Chondrocyte (in vitro differentiated cells): ENCODE measurements around the gene CSNK1D. TPM values are rescaled to one million over a fixed set of nuclear protein-coding genes. Genes with fewer than 3 reads are reported as not detected.

Source experiments
- DNase-seq: peaks from one replicate; pipeline ENCODE4 v3.0.0; 2021; ENCODE audit warnings: mixed read lengths, low spot score
- H3K27ac Mint-ChIP-seq: one replicate; pipeline ENCODE4 v1.8.0; 2021; ENCODE audit warnings: mild to moderate bottlenecking, moderate library complexity, mixed read lengths; ENCODE audit not compliant: unreplicated experiment
- H3K27me3 Mint-ChIP-seq: 2 replicates; pipeline ENCODE4 v1.8.0; 2021; ENCODE audit warnings: low read depth, mixed read lengths
- H3K36me3 Mint-ChIP-seq: 2 replicates; pipeline ENCODE4 v1.8.0; 2021; ENCODE audit warnings: low read depth, mixed read lengths
- H3K4me1 Mint-ChIP-seq: 2 replicates; pipeline ENCODE4 v1.8.0; 2021; ENCODE audit warnings: low read depth, mild to moderate bottlenecking, mixed read lengths
- H3K4me3 Mint-ChIP-seq: one replicate; pipeline ENCODE4 v1.8.0; 2021; ENCODE audit warnings: mild to moderate bottlenecking, moderate library complexity, mixed read lengths; ENCODE audit not compliant: unreplicated experiment
- H3K9me3 Mint-ChIP-seq: 2 replicates; pipeline ENCODE4 v1.8.0; 2021; ENCODE audit warnings: low read depth, mixed read lengths
- total RNA-seq: library from RNA; stranded (reverse); gene quantifications from 3 replicates; pipeline ENCODE4 v1.2.1, GENCODE V29; 2021
- TF ChIP-seq, protein P1 (sequence below): fragments of 200-600 bp; sonication (generic); IDR thresholded peaks from 2 replicates; pipeline ENCODE4 v1.5.0; 2021; ENCODE audit warnings: antibody characterized with exemption, mild to moderate bottlenecking, moderate library complexity

The CSNK1D gene
- total RNA-seq, 1 donor from 2014 or later = 93.0 TPM

DNA sequence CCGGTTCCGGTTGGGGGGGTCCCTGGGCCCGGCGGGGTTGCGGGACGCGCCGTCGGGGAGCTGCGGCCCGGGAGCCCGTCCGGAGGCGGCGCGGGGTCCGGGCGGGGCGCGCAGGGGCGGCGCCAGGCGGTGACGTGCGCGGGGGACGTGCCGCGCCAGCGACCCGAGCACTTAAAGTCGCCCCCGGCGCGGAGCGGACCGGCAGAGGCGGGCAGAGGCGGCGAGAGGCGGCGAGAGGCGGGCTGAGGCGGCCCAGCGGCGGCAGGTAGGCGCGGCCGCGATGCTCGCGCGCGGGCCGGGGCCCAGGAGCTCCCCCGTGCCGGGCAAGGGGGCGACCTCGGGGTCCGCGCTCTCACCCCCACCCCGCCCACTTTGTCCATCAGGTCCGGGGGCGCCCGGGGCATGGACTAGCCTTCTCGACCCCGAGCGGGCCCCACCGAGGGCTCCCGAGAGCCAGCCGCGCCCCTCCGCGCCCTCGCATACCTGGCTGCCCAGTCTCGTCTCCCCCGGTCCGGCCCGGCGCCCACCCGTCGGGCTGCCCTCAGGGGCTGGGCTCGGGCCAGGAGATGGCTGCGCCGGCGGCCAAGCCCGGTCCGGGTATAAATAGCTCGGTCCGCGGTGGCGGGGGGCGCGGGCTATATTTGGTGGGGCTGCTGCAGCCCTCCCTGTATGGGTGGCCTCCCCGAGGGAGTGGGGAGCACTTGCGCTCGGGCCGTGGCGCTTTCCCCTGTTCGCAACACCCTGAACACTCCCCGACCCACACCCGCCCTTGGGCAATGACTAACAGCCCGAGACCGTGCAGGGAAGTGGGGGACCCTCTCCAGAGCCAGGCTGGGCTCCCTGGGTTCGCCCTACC is 44.4 kb downstream of the CSNK1D start, which contains the start of gene SLC16A3:
SLC16A3 (plus strand) TSS at position 201 of the 856 bp plus-strand sequence. CDS start 6,967 bp downstream, outside the sequence.
- Mint-ChIP-seq H3K27ac (peak within 1 kb of the TSS; percentile 88), H3K36me3 (no peaks in the 10 kb centered on the region), H3K4me3 (peak within 1 kb of the TSS; percentile 85), H3K4me1 (peaks cover 9% of the 10 kb centered on the region), H3K9me3 (no peaks in the 10 kb centered on the region), H3K27me3 (no peaks in the 10 kb centered on the region)
- TF ChIP-seq, protein P1, sequence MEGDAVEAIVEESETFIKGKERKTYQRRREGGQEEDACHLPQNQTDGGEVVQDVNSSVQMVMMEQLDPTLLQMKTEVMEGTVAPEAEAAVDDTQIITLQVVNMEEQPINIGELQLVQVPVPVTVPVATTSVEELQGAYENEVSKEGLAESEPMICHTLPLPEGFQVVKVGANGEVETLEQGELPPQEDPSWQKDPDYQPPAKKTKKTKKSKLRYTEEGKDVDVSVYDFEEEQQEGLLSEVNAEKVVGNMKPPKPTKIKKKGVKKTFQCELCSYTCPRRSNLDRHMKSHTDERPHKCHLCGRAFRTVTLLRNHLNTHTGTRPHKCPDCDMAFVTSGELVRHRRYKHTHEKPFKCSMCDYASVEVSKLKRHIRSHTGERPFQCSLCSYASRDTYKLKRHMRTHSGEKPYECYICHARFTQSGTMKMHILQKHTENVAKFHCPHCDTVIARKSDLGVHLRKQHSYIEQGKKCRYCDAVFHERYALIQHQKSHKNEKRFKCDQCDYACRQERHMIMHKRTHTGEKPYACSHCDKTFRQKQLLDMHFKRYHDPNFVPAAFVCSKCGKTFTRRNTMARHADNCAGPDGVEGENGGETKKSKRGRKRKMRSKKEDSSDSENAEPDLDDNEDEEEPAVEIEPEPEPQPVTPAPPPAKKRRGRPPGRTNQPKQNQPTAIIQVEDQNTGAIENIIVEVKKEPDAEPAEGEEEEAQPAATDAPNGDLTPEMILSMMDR = no peak
- DNase-seq = no peak

DNA sequence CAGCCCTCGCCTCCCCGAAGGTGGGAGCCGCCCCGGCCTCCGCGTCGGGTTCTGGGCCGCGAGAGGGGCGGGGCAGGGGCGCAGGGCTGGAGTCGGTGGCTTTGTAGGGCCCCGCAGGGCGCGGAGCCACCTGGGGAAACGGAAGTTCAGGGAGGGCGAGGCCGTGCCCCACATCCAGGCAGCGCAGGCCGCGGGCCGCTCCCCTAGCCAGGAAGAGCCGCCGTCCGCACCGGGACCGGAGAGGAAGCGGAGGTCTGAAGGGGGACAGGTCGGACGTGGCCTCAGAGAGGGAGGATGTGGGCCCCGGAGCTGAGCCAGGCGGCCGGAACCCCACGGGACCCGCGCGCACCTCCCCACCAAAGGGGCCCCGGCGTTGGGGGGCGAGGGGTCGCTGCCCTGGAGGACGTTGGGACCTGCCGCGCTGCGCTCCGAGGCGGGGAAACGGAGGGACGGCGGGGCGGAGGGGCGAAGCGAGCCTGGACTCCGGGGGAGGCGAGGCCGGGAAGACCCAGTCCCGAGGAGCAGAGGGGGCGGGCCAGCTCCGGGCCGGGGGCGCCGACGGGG is 45.1 kb downstream of the CSNK1D start:
- H3K9me3 Mint-ChIP-seq = no peaks in the 10 kb centered on the region
- H3K27ac Mint-ChIP-seq = peak overlapping the region; percentile 5
- H3K4me3 Mint-ChIP-seq = peak overlapping the region; percentile 51
- TF ChIP-seq, protein P1 = no peak
- DNase-seq = no peak
- no peaks in the 10 kb centered on the region for H3K27me3 Mint-ChIP-seq
- peaks cover 6% of the 10 kb centered on the region for H3K4me1 Mint-ChIP-seq
- H3K36me3 Mint-ChIP-seq = no peaks in the 10 kb centered on the region

DNA sequence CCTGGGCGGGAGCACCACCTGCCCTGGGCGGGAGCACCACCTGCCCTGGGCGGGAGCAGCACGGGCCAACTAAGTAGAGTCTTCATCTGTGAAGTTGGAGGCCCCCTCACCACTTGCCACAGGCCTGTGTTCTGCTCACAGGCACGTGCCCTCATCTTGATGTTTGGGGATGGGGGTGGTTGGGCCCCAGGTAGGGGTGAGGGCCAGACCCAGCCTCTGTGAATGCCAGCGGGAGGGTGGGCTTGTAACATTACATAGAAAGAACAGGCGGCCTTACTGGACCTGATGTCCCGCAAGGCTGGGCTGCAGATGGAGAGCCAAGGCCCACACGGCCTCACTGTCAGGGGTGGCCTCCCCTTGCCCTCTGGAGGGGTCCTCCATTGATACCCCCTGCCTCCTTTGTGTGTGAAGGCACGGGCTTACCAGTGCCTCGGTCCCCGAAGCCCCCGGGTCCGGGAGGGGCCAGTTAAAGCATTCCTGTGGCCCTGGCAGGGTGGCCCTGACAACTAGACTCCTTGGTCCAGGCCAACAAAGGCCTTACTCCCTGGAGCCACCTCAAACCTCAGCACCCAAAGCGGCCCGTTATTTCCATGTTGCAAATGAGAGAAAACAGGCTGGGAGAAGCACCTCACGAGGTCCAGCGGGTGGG is 45.7 kb downstream of the CSNK1D start:
- no peaks in the 10 kb centered on the region for H3K27me3 Mint-ChIP-seq
- H3K4me3 Mint-ChIP-seq = peak overlapping the region; percentile 51
- TF ChIP-seq, protein P1 = no peak
- H3K4me1 Mint-ChIP-seq = peaks cover 6% of the 10 kb centered on the region
- H3K27ac Mint-ChIP-seq = no peak overlapping the region
- DNase-seq = no peak
- H3K9me3 Mint-ChIP-seq = no peaks in the 10 kb centered on the region
- no peaks in the 10 kb centered on the region for H3K36me3 Mint-ChIP-seq

DNA sequence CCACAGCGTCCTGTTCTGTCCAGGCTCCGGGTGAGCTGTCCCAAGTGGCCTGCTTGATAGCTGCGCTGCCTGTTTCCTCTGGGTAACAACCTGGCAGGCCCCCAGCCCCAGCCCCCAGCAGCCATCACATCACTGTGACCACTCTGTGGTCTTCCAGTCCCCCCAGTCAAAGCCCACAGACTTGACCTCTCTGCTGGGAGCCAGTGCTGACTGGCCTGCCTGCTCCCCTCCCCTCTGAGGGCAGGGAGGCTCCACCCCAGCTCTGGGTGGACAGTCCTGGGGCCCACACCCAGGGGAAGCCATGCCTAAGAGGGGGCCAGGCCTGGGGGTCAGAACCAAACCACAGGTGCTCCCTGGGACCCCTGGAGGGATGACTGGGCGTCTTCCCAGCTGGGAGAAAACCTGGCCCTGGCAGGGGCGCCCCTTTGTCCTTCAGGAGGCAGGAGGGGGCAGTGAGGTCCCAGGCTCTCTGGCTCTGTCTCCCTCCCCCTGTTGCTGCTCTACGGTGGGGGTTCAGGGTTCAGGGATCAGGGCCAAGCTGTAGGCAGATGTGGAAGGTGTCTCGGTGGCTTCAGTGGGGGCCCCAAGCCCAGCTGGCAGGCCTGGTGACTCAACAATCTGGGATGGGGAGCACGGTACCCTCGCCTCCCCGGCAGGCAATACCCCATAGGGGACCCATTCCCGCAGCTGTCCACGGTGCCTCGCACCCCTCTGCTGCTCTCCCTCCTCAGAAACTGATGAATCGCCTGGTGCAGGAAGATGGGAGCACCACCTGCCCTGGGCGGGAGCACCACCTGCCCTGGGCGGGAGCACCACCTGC is 46.5 kb downstream of the CSNK1D start:
- peaks cover 6% of the 10 kb centered on the region for H3K4me1 Mint-ChIP-seq
- DNase-seq = no peak
- no peaks in the 10 kb centered on the region for H3K27me3 Mint-ChIP-seq
- H3K36me3 Mint-ChIP-seq = no peaks in the 10 kb centered on the region
- no peak overlapping the region for H3K27ac Mint-ChIP-seq
- H3K9me3 Mint-ChIP-seq = no peaks in the 10 kb centered on the region
- no peak overlapping the region for H3K4me3 Mint-ChIP-seq
- TF ChIP-seq, protein P1 = no peak
